ENCODE measurements around the gene ALDH3B1.
A peak's percentile ranks its signal among the peaks of the same experiment; 100 is the strongest.

ALDH3B1 gene

GRCh38 chr11:68031144-68031464, 21.0 kb downstream of the ALDH3B1 start:
- no peak for DNase-seq (ENCODE audit: low read depth)

- DNase-seq (ENCODE audit: low read depth), result no peak
These were observed 21.9 kb downstream of the ALDH3B1 start for GRCh38 chr11:68032003-68032402.

GRCh38 chr11:68032997-68033707, 23.0 kb downstream of the ALDH3B1 start:
- no peak for DNase-seq (ENCODE audit: low read depth)

- no peak for DNase-seq (ENCODE audit: low read depth)
These were observed 23.6 kb downstream of the ALDH3B1 start for GRCh38 chr11:68033708-68034045.

- DNase-seq (ENCODE audit: low read depth), result no peak
These were observed 25.2 kb downstream of the ALDH3B1 start for GRCh38 chr11:68035266-68035876.

- DNase-seq (ENCODE audit: low read depth), result no peak
These were observed 26.1 kb downstream of the ALDH3B1 start for GRCh38 chr11:68036141-68036716.

GRCh38 chr11:68036717-68037239, 26.7 kb downstream of the ALDH3B1 start:
- no peak for DNase-seq (ENCODE audit: low read depth)

- no peak for DNase-seq (ENCODE audit: low read depth)
These were observed 27.5 kb downstream of the ALDH3B1 start for GRCh38 chr11:68037411-68038225.

- DNase-seq (ENCODE audit: low read depth), result no peak
These were observed 28.1 kb downstream of the ALDH3B1 start for GRCh38 chr11:68038226-68038717.

GRCh38 chr11:68038718-68039525, 28.8 kb downstream of the ALDH3B1 start, which contains the start of gene TCIRG1:
Gene TCIRG1, plus strand, starts transcription at chr11:68039025. Its CDS starts 2,247 bp downstream, at chr11:68041272.
- DNase-seq (ENCODE audit: low read depth), result peak; percentile 83

- DNase-seq (ENCODE audit: low read depth), result no peak
These were observed 29.5 kb downstream of the ALDH3B1 start for GRCh38 chr11:68039526-68040086.

GRCh38 chr11:68040101-68040956, 30.2 kb downstream of the ALDH3B1 start:
- peak; percentile 73 for DNase-seq (ENCODE audit: low read depth)

GRCh38 chr11:68040957-68041591, 30.9 kb downstream of the ALDH3B1 start:
- DNase-seq (ENCODE audit: low read depth), result no peak

GRCh38 chr11:68041617-68042218, 31.6 kb downstream of the ALDH3B1 start:
- no peak for DNase-seq (ENCODE audit: low read depth)

GRCh38 chr11:68042219-68043028, 32.3 kb downstream of the ALDH3B1 start:
- DNase-seq (ENCODE audit: low read depth), result no peak

GRCh38 chr11:68043029-68043348, 32.9 kb downstream of the ALDH3B1 start:
- DNase-seq (ENCODE audit: low read depth), result no peak

- peak; percentile 64 for DNase-seq (ENCODE audit: low read depth)
These were observed 33.4 kb downstream of the ALDH3B1 start for GRCh38 chr11:68043349-68044144.
